Progenitor cell of endocrine pancreas (in vitro differentiated cells): ENCODE results near the gene TACO1. TPM values are rescaled to one million over a fixed set of nuclear protein-coding genes. Genes with fewer than 3 reads are reported as not detected.

ENCODE experiments used
- DNase-seq: peaks from one replicate; pipeline ENCODE4 v3.0.0; 2021; ENCODE audit warnings: low spot score; ENCODE audit not compliant: unreplicated experiment
- H3K27ac Mint-ChIP-seq: 2 replicates; pipeline ENCODE4 v1.8.0; 2021; ENCODE audit warnings: mild to moderate bottlenecking, moderate library complexity, mixed read lengths
- H3K27me3 Mint-ChIP-seq: 2 replicates; pipeline ENCODE4 v1.8.0; 2021; ENCODE audit warnings: mixed read lengths
- H3K36me3 Mint-ChIP-seq: 2 replicates; pipeline ENCODE4 v1.8.0; 2022; ENCODE audit warnings: mixed read lengths; ENCODE audit not compliant: insufficient read depth
- H3K4me1 Mint-ChIP-seq: 2 replicates; pipeline ENCODE4 v1.8.0; 2021; ENCODE audit warnings: low read depth, mixed read lengths
- H3K4me3 Mint-ChIP-seq: 2 replicates; pipeline ENCODE4 v1.8.0; 2021; ENCODE audit warnings: low read depth, mild to moderate bottlenecking, moderate library complexity, mixed read lengths
- H3K9me3 Mint-ChIP-seq: 2 replicates; pipeline ENCODE4 v1.8.0; 2021; ENCODE audit warnings: low read depth, mixed read lengths
- CTCF ChIP-seq: fragments of 200-600 bp; sonication (generic); IDR thresholded peaks from one replicate; pipeline ENCODE4 v1.5.0; 2021; ENCODE audit warnings: antibody characterized with exemption, mild to moderate bottlenecking; ENCODE audit not compliant: unreplicated experiment
- total RNA-seq: library from RNA; stranded (reverse); gene quantifications from 2 replicates; pipeline ENCODE4 v1.2.1, GENCODE V29; 2021

TACO1 gene
- total RNA-seq, 1 donor from 2014 or later = 19.2 TPM

- no peaks in the 10 kb centered on the region for H3K9me3 Mint-ChIP-seq
- H3K27ac Mint-ChIP-seq = peak overlapping the region; percentile 93
- H3K36me3 Mint-ChIP-seq = no peaks in the 10 kb centered on the region
- TF ChIP-seq CTCF = no peak
- no peaks in the 10 kb centered on the region for H3K27me3 Mint-ChIP-seq
- H3K4me3 Mint-ChIP-seq = peak overlapping the region; percentile 96
- peaks cover 16% of the 10 kb centered on the region for H3K4me1 Mint-ChIP-seq
- DNase-seq = no peak
These were observed 23.3 kb downstream of the TACO1 start for GRCh38 chr17:63623786-63624530.

- no peaks in the 10 kb centered on the region for H3K27me3 Mint-ChIP-seq
- H3K27ac Mint-ChIP-seq = no peak overlapping the region
- no peaks in the 10 kb centered on the region for H3K36me3 Mint-ChIP-seq
- H3K4me3 Mint-ChIP-seq = peak overlapping the region; percentile 44
- H3K4me1 Mint-ChIP-seq = peaks cover 16% of the 10 kb centered on the region
- no peaks in the 10 kb centered on the region for H3K9me3 Mint-ChIP-seq
- DNase-seq = no peak
- no peak for TF ChIP-seq CTCF
These were observed 23.8 kb downstream of the TACO1 start for GRCh38 chr17:63624531-63624880.

GRCh38 chr17:63626551-63627180 lies 26.0 kb downstream of the TACO1 start:
- no peak overlapping the region for H3K27ac Mint-ChIP-seq
- no peaks in the 10 kb centered on the region for H3K27me3 Mint-ChIP-seq
- H3K36me3 Mint-ChIP-seq = no peaks in the 10 kb centered on the region
- no peak for DNase-seq
- no peaks in the 10 kb centered on the region for H3K9me3 Mint-ChIP-seq
- TF ChIP-seq CTCF = no peak
- H3K4me3 Mint-ChIP-seq = no peak overlapping the region
- H3K4me1 Mint-ChIP-seq = peaks cover 12% of the 10 kb centered on the region

- Mint-ChIP-seq H3K27me3 (no peaks in the 10 kb centered on the region), H3K36me3 (peaks cover 3% of the 10 kb centered on the region), H3K27ac (no peak overlapping the region), H3K4me1 (peaks cover 5% of the 10 kb centered on the region), H3K4me3 (no peak overlapping the region), H3K9me3 (no peaks in the 10 kb centered on the region)
- TF ChIP-seq CTCF = no peak
- no peak for DNase-seq
These were observed 28.9 kb downstream of the TACO1 start for GRCh38 chr17:63629627-63630026.

- Mint-ChIP-seq H3K27ac (no peak overlapping the region), H3K4me3 (no peak overlapping the region), H3K9me3 (no peaks in the 10 kb centered on the region), H3K4me1 (peaks cover 2% of the 10 kb centered on the region), H3K36me3 (peaks cover 3% of the 10 kb centered on the region), H3K27me3 (no peaks in the 10 kb centered on the region)
- no peak for TF ChIP-seq CTCF
- no peak for DNase-seq
These were observed 30.4 kb downstream of the TACO1 start for GRCh38 chr17:63631062-63631461.
